Spleen (tissue), 11 donors: ENCODE data around the gene CDKN3. TPM values are rescaled to one million over a fixed set of nuclear protein-coding genes. Genes with fewer than 3 reads are reported as not detected.
"Not testable (repeated sequence)": the region's sequence is repeated elsewhere in the genome, so short reads cannot be mapped to it uniquely, and the experiment has no call there.

Source experiments
- DNase-seq: peaks from one replicate; pipeline ENCODE4 v3.0.0-alpha.2; 2020
- H3K27ac ChIP-seq, 8 donors: fragments of 200-600 bp; sonication (generic) in 7 of 8; 1 replicate in 4 of 8; 2 replicates in 4 of 8; pipeline versions ENCODE4 v1.5.0 to v1.8.0; 2016 to 2021; ENCODE audit warnings: inconsistent platforms in 4 of 8, mild to moderate bottlenecking in 4 of 8, moderate library complexity in 1 of 8
- H3K27me3 ChIP-seq, 7 donors: fragments of 200-600 bp; sonication (generic) in 6 of 7; replicated peaks in 1 of 7; 1 replicate in 4 of 7; 2 replicates in 3 of 7; pipeline versions ENCODE4 v1.5.0 to v1.8.0; 2016 to 2021; ENCODE audit warnings: inconsistent platforms in 3 of 7, mild to moderate bottlenecking in 1 of 7
- H3K36me3 ChIP-seq, 6 donors: fragments of 200-600 bp; sonication (generic) in 5 of 6; 1 replicate in 4 of 6; 2 replicates in 2 of 6; pipeline versions ENCODE4 v1.5.0 to v1.8.0; 2016 to 2021; ENCODE audit warnings: inconsistent platforms in 2 of 6
- H3K4me1 ChIP-seq, 6 donors: fragments of 200-600 bp; sonication (generic) in 5 of 6; 1 replicate in 3 of 6; 2 replicates in 3 of 6; pipeline versions ENCODE4 v1.5.0 to v1.8.0; 2016 to 2021; ENCODE audit warnings: inconsistent platforms in 3 of 6
- H3K4me3 ChIP-seq, 8 donors: fragments of 200-600 bp; sonication (generic) in 7 of 8; 1 replicate in 4 of 8; 2 replicates in 4 of 8; pipeline versions ENCODE4 v1.5.0 to v1.8.0; 2016 to 2021; ENCODE audit warnings: inconsistent platforms in 4 of 8, mild to moderate bottlenecking in 4 of 8, moderate library complexity in 2 of 8
- H3K9me3 ChIP-seq, 8 donors: fragments of 200-600 bp; sonication (generic) in 7 of 8; 1 replicate in 4 of 8; 2 replicates in 4 of 8; pipeline versions ENCODE4 v1.5.0 to v1.8.0; 2016 to 2021; ENCODE audit warnings: inconsistent platforms in 4 of 8
- POLR2A ChIP-seq, 3 donors: fragments of 450-650 bp; IDR thresholded peaks; one replicate each; pipeline ENCODE4 v1.5.1; 2017; ENCODE audit warnings: antibody characterized with exemption in 3 of 3, mild to moderate bottlenecking in 1 of 3
- POLR2AphosphoS5 ChIP-seq, 3 donors: sonication (generic); formaldehyde crosslinking; IDR thresholded peaks; one replicate each; pipeline ENCODE4 v1.5.1; 2017; ENCODE audit warnings: antibody characterized with exemption in 3 of 3
- WGBS, 5 donors: extraction: QIAGEN DNeasy Blood & Tissue Kit in 3 of 5; methylation state at CpG; one replicate each; pipeline versions ENCODE4 v1.1.5 to v1.1.7; 2013 to 2018; 5-methylcytosine and 5-hydroxymethylcytosine counted together
- intact Hi-C: fragments of 100-400 bp; cut with DNase I; formaldehyde crosslinking; loops from one replicate; pipeline ENCODE4 v1.15.0; 2023; ENCODE audit warnings: low total_unique reads
- polyA plus RNA-seq, 3 donors: library from polyadenylated mRNA; stranded (reverse); fragments of 200-250 nt; gene quantifications; one replicate each; pipeline ENCODE4 v1.2.1, GENCODE V29; 2013
- total RNA-seq, 7 donors: library from RNA; depleted of rRNA in 3 of 7; stranded (reverse); fragments of >200 nt in 3 of 7; fragmentation: NEBNext Ultra II Directional in 4 of 7; extraction: Animal tissue kit (Norgen Biotek cat#: 25700) in 4 of 7; gene quantifications; one replicate each; pipeline versions ENCODE4 v1.1.0 to v1.2.1, GENCODE V29; 2016 to 2021
- TF ChIP-seq, protein P1 (sequence below), 11 experiments: fragments of 200-600 bp in 7 of 11; fragments of 450-650 bp in 4 of 11; sonication (generic) in 4 of 11; IDR thresholded peaks in 8 of 11; conservative IDR thresholded peaks in 3 of 11; 1 replicate in 7 of 11; 2 replicates in 4 of 11; pipeline versions ENCODE4 v1.4.0 to v1.8.0; 2016 to 2021; ENCODE audit warnings: antibody characterized with exemption in 11 of 11, inconsistent platforms in 4 of 11, mild to moderate bottlenecking in 1 of 11
- donor health status: healthy with polysubstance abuse.
- donor health status: DM: no; HTN: no; CAD: no; lungs with moderate emphysema.
- donor health status: DM: no; HTN: no; CAD: no.
- donor health status: Bipolar disorder and iron deficiency.
- donor health status: healthy.
- donor health status: DM: no; HTN: no; CAD: no.
- donor health status: DM: yes; HTN: yes; CAD: no.

Gene CDKN3
- total and polyA plus RNA-seq, 10 donors: 1.7 to 21.3 (median 5.4) TPM

DNA sequence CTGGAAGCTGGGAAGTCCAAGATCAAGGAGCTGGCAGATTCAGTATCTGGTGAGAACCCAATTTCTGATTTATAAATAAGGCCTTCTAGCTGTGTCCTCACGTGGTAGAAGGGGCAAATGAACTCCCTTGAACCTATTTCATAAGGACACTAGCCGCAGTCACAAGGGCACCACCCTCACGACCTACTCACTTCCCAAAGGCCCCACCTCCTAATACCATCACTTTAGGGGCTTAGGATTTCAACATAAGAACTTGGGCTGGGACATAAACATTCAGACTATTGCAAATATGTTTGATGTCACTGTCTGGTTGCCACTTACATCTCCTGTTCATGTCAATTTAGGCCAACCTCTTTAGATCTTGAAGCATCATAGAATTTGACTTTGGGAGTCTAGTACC, 55.2 kb downstream of the CDKN3 start:
- Histone ChIP-seq H3K36me3 (no peaks in the 10 kb centered on the region), H3K27ac (no peak overlapping the region), H3K4me3 (no peak overlapping the region), H3K9me3 (no peaks in the 10 kb centered on the region), H3K27me3 (no peaks in the 10 kb centered on the region), H3K4me1 (peaks cover 0 to 25% (median 0%) of the 10 kb centered on the region in 6 donors)
- no peak for DNase-seq
- 76 to 85% (median 78%) methylated on average over 3 of the region's 3 CpGs for WGBS, 5 donors
- intact Hi-C loops: no loop called here
- no peak for TF ChIP-seq POLR2A (IDR thresholded peaks at IDR 0.05)
- TF ChIP-seq, protein P1, sequence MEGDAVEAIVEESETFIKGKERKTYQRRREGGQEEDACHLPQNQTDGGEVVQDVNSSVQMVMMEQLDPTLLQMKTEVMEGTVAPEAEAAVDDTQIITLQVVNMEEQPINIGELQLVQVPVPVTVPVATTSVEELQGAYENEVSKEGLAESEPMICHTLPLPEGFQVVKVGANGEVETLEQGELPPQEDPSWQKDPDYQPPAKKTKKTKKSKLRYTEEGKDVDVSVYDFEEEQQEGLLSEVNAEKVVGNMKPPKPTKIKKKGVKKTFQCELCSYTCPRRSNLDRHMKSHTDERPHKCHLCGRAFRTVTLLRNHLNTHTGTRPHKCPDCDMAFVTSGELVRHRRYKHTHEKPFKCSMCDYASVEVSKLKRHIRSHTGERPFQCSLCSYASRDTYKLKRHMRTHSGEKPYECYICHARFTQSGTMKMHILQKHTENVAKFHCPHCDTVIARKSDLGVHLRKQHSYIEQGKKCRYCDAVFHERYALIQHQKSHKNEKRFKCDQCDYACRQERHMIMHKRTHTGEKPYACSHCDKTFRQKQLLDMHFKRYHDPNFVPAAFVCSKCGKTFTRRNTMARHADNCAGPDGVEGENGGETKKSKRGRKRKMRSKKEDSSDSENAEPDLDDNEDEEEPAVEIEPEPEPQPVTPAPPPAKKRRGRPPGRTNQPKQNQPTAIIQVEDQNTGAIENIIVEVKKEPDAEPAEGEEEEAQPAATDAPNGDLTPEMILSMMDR (IDR thresholded peaks at IDR 0.05 in 8 of 11, conservative IDR thresholded peaks at IDR 0.05 in 3 of 11): no peak
- TF ChIP-seq POLR2AphosphoS5 (IDR thresholded peaks at IDR 0.05): no peak

DNA sequence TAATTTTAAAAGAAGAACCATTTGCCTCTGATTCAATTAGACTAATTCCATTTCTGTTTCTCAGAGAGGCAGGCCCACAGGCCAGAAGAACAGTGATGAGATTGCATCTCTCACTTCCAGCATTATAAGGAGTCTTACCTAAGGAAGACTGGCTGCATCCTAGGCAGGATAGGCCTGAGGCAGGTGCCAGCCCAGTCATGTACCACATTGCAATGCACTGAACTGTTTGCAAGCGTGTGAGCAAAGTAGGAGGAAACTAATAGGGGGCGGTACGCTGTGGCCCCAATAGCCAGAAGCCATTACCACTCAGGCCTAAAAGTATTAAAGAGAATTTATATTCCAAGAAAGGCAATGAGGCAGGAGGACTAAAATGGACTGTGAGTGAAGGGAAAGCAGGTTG, 56.4 kb downstream of the CDKN3 start:
- WGBS, 5 donors: 86 to 98% (median 93%) methylated on average over 3 of the region's 3 CpGs
- intact Hi-C loops: no loop called here
- Histone ChIP-seq H3K4me1 (peaks cover 0 to 15% (median 0%) of the 10 kb centered on the region in 6 donors), H3K27me3 (no peaks in the 10 kb centered on the region), H3K36me3 (no peaks in the 10 kb centered on the region), H3K4me3 (no peak overlapping the region), H3K9me3 (no peaks in the 10 kb centered on the region), H3K27ac (no peak overlapping the region)
- TF ChIP-seq POLR2AphosphoS5 (IDR thresholded peaks at IDR 0.05) (no peak), POLR2A (IDR thresholded peaks at IDR 0.05) (no peak)
- TF ChIP-seq, protein P1 (IDR thresholded peaks at IDR 0.05 in 8 of 11, conservative IDR thresholded peaks at IDR 0.05 in 3 of 11): no peak
- DNase-seq: no peak

DNA sequence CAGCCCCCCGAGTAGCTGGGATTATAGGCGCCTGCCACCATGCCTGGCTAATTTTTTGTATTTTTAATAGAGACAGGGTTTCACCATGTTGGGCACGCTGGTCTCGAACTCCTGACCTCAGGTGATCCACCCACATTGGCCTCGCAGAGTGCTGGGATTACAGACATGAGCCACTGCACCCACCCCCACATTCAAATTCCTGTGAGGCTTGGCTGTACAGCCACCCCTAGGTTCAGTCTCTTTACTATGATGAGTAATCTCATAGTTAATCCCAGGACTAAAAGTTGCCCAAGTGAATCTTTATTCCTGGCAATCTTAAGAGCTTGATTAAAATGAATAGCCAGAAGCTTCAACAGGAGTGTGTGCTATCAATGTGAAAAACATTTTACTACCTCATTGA, 57.2 kb downstream of the CDKN3 start:
- H3K9me3 ChIP-seq, H3K36me3 ChIP-seq, H3K4me3 ChIP-seq, intact Hi-C loops, DNase-seq, H3K27ac ChIP-seq, H3K27me3 ChIP-seq: not testable (repeated sequence)
- 79 to 96% (median 90%) methylated on average over 5 of the region's 5 CpGs for WGBS, 5 donors
- H3K4me1 ChIP-seq: peaks cover 0 to 15% (median 0%) of the 10 kb centered on the region in 6 donors

- Histone ChIP-seq H3K9me3 (peaks cover 0 to 16% (median 6%) of the 10 kb centered on the region in 8 donors), H3K36me3 (no peaks in the 10 kb centered on the region), H3K27me3 (no peaks in the 10 kb centered on the region), H3K4me3 (no peak overlapping the region), H3K27ac (no peak overlapping the region), H3K4me1 (peaks cover 0 to 9% (median 0%) of the 10 kb centered on the region in 6 donors)
- no peak for DNase-seq
- intact Hi-C loops: no loop called here
- no peak for TF ChIP-seq POLR2A (IDR thresholded peaks at IDR 0.05)
- TF ChIP-seq, protein P1 (IDR thresholded peaks at IDR 0.05 in 8 of 11, conservative IDR thresholded peaks at IDR 0.05 in 3 of 11): no peak
- TF ChIP-seq POLR2AphosphoS5 (IDR thresholded peaks at IDR 0.05): no peak
- WGBS, 5 donors: 81 to 95% (median 88%) methylated on average over 1 of the region's 1 CpG
These were observed 58.6 kb downstream of the CDKN3 start for GRCh38 chr14:54455363-54455762.

- H3K4me3 ChIP-seq, H3K36me3 ChIP-seq, DNase-seq, intact Hi-C loops, H3K27me3 ChIP-seq, H3K27ac ChIP-seq, H3K4me1 ChIP-seq: not testable (repeated sequence)
- H3K9me3 ChIP-seq: peaks cover 0 to 16% (median 6%) of the 10 kb centered on the region in 8 donors
- 68 to 91% (median 74%) methylated on average over 1 of the region's 1 CpG for WGBS, 5 donors
These were observed 60.2 kb downstream of the CDKN3 start for GRCh38 chr14:54456820-54457608.
